NCI-H128 (cell line): ENCODE data around the gene CNOT6.

ENCODE experiments used
- DNase-seq: peaks from one replicate; lab custom pipeline; 2025; ENCODE audit not compliant: unreplicated experiment; lab: John Stamatoyannopoulos, UW

Gene CNOT6

DNA sequence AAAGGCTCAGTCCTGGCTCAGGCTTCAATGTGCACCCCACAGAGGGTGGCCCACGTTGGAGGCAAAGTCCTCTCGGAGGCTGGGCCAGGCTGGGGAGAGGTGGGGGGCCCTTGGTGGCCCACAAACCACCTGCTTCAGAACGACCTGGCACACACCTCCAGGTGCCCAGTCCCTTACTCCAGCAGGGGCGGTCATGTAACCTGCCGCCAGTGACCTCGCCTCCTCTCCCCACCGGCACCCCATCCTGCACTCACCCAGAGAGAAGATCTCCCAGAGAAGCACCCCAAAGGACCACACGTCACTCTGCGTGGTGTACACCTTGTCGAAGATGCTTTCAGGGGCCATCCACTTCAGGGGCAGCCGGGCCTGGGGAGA is 119.6 kb downstream of the CNOT6 start:
- DNase-seq = no peak

DNA sequence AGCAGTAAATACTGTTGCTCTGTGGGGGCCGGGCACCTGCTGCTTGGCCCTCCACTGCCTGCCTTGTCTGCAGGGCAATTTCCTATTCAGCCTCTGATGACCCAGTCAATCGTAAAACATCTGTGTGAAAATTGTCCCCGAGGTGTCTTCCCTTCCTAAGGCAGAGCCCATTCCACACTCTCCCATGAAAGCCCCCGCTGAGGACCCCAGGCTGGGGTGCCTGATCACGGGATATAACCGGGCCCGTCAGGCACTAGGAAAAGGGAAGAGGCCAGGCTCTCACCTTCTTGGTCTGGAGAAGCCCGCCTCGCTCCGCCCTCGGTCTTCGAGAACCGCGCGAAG is 124.3 kb downstream of the CNOT6 start:
- DNase-seq = no peak

DNA sequence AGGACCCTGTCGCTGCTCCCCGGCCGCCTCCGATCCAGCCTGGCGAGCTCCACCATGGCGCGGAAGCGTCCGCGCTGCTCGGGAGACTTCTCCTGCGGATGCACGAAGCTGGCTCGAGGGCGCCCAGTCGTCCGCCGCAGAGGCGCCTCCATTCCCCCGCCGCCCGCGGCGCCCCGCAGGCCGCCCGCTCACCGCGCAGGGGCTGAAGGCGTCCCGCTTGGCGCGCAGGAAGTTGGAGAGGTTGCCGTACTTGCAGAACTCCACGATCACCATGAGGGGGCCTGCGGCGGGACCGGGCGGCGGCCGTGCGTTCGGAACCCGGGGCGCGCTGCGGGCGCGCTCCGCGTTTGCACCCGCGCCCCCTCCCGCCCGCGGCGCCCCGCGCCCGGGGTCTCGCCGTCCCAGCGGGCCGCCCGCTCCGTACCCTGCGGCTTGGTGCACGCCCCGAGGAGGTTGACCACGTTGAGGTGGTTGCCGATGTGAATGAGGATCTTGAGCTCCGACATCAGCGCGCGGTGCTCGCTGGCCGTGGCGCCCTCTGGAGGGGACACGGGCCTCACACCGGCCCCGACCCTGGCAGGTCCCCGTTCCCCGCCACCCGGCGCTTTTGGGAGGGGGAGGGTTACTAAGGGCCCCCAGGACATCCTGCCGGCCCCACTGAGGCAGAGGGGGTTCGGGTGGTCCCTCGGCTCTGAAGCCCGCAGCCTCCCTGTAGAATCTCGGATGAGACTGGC is 124.8 kb downstream of the CNOT6 start:
- DNase-seq = no peak

DNA sequence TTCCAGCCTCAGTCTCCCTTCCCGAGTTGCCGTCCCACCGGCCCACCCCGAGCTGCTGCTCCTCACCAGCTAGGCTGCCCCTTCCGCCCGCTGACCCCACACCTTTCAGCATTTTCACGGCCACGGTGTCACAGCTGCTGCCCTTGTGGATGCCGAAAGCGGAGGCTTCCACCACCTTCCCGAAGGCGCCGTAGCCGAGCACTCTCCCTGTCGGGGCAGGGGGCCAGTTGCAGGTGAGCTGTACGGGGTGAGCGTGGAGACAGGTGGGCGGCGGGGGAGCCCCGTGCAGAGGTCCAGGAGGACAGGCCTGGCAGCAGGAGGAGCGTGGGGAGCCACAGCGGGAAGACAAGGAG is 125.4 kb downstream of the CNOT6 start:
- DNase-seq = no peak

DNA sequence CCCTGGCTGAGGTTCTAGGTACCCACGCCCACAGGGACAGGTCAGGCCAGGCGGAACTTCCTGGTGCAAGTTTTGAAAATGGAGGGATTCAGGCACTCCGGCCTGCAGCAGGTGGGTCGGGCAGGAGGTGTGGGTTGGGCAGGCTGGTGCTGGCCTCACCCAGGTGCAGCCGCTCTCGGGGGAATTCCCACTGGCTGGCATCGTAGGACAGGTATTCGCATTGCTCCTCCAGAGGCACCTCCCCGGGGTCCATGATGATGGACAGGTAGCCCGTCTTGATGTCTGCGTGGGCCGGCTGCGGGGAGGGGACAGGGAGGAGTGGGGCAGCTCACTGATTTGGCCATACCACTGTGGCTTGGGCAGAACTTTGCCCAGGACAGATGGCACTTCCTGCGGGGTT is 125.8 kb downstream of the CNOT6 start:
- no peak for DNase-seq

DNA sequence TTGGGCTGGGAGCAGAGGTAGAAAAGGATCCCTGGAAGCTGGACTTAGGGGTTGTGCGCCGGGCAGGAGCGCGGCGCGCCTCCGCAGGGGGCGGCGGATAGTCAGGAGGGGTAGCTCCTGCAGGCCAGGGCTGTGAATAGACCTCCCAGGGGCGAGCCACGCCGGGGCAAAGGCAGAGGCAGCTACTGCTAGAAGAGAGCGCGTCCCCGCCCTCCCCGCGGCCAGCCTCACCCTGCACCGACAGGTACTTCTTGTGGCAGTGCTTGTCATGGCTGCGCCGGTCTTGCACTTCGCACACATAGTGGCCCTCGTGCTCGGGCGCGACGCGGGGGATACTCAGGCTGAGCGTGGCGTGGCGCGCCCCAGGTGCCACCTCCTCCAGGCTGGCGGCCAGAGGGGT is 127.1 kb downstream of the CNOT6 start:
- no peak for DNase-seq

DNA sequence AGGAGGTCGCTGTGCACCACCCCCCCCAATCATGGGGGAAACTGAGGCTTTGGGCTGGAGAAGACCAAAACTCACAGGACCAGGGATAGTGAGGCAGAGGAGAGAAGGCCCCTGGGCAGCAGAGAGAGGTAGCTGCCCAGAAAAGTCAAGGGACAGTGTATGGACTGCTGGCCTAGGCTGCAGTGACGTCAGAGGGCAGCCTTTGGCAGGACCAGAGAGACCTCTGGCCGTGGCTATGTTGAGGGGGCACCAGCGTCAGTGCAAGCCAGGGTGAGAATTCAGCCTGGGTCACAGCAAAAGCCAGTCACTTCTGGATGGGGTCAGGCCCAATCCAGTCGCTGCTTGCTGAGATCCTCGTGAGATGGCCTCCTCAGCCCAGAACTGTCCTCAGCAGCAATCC is 128.7 kb downstream of the CNOT6 start:
- no peak for DNase-seq

DNA sequence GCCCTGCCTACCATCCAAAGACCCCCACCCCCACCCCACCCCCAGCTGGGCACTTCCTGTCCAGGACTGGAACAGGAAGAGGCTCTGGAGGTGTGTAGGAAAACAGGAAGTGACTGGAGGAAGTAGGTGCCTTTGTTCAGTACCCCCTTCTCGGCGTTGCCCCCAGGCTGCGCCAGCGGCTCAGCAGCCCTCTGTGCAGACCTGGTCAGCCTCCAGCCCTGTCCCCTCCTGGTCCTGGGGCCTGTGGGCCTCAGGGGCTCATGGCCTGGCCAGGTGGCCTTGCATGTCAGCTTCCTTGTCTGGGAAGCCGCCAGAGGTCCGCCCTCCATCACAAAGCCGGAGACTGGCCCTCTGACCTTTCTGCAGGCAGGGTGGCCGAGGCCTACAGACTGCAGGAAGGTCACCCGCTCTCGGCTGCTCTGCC is 129.2 kb downstream of the CNOT6 start:
- no peak for DNase-seq

DNA sequence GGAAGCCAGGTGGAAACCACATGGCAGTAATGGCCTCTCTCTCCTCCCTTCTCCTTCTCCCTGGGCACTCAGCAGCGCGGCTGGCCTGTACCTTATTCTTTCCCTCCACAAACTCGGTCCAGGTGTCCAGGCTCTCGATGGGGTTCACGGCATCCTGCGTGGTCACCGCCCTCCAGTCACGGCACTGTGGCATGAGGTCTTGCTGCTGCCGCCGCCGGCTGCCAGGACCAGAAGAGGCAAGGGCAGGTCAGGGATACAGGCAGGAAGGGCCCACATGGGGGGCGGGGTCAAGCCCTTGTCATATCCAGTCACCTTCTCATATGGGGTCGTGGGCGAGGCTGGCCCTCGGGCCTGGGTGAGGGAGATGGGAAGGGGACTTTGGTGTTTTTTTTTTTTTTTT is 129.7 kb downstream of the CNOT6 start:
- DNase-seq = no peak

DNA sequence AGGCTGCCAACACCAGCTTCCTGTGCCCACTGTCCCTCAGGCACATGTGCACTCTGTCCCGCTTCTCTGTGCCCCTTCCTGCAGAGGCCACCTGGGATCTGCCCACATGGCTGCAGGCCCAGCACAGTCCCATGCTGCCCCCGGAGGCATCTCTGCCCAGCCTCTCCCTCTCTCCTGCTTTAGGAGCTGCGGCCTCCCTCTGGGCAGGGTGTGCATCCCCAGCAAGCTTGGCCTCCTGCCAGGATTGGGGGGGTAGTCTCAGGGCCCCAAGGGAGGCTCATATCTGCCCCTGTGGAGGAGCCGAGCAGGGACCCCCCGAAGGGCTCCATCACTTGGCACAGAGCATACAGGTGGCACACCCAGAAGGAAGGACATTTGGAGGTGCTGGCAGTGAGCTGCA is 130.4 kb downstream of the CNOT6 start:
- DNase-seq = no peak

DNA sequence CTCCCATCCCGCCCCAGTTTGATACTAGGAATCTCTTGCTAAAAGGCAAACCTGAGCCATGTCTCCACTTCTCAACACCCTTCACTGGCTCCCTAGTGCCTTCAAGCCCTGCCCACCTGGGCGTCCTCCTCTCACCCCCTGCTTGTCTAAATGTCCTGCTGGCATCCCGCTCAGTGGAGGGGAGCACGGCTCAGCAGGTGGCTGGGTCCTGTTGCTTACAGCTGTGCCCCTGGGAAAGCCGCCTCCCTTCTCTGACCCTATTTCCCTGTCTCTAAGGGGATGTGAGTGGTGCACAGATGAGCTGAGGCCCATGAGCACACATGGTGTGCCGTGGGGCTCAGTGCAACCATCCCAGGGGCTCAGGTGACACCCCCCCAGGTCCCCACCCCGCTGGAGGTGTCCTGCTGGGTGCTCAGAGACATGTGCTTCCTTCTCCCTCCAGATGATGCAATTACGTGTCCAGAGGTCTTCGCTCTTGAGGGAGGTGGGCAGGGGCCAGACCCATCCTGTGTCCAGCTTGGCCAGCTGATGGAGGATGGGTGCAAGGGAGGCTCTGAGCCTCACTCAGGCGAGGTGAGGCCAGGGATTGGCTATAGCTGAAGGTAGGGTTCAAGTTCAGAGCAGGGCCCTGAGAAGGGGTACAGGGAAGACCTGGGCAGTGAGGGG is 131.1 kb downstream of the CNOT6 start:
- no peak for DNase-seq

DNA sequence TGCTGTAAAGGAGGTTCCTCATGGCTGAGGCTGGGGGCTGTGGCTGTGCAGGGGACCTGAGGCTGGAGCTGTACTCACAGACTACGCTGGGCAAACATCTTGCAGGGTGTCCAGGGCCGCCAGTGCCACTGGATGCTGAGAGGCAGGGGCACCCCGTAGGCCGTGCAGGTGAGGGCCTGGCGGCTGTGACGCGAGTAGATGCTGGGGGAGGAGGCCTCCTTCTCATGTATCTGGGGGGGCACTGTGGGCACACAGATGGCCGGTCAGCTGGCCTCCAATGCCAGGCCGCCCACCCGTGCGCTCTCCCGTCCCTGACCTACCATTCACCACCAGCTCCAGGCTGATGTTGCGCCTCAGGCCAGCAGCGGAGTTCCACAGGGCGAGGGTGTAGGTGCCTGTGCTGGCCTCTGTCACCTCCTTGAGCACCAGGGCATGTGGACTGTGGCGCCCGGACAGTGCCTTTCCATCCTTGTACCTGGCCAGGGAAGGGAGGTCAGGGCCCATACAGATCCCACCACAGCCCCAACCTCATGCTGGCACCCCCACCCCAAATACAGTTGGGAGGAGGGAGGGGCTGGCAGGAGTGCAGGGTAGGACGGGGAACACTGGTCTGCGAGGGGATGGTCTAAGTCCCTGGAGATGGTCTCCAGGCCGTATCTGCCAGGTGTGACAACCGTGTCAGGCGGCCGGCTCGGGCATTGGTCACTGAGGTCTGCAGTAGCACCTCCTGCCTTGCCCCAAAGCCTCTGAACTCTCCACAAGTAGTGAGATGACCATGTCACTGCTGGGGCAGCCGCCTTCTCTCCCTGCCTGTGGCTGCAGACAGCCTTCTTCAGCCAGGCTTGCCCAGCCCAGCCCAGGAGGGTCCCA is 131.8 kb downstream of the CNOT6 start:
- DNase-seq = no peak

DNA sequence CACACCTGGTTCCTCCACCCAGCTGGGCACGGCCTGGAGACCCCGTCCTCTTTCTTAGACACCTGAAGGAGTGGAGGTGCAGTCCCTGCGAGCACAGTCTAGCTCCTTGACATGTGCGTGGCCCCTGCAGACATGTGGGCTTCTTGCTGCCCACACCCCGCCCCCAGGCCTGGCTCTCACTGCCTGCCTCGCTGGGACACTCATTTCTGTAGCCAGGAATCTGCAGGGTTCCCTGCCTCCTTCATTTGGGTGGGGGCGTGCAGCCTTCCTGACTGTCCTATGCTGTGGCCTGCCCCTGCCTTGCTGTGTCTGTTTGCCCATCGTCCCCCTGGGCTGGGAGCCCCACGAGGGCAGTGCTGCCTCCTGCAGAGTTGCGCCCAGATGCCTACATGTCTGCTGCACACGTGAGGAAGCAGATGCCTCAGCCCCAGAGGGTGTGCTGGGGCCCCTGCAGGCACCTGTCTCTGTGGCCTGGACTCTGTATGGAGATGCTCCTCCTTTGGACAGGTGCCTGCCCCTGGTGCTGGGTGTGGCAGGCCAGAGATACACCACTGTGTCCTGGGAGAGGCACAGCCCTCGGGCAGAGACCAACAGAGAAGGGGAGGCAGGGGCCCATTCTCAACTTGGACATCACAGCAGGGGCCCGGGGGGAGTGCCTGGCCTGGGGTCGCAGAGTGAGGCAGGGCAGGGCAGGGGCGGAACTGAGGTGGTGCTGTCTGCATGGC is 132.6 kb downstream of the CNOT6 start:
- DNase-seq = no peak

DNA sequence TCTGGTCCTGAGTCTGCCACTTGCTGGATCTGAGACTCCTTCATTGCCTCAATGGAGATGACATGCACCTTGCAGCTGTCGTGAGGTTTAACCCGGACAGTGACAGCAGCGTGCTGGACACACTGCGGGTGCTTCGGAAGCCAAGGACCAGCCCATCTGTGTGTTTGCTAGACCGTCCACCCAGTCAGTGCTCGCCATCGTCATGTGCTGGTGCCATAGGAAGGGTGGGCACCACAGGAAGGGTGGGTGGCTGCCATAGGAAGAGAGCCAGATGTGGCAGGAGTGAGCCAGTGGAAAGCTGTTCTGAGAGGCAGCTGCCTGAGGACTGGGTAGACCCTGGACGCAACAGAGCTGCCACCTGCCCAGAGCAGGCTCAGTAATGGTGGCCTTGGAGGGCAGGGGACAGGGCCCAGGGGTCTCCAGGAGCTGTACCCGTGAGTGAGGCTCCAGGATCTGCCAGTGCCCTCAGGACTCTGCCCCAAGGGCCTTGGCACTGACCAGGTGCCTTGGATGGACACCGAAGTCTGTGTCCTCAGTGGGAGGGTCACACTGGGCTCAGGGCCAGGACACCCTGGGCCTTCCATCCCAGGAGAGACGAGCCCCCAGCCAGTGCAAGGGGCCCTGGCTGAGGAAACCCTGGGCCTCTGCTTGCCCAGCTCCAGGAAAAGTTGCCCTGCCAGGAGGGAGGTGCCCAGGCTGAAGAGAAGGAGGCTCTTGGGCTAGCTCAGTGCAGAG is 133.4 kb downstream of the CNOT6 start:
- DNase-seq = no peak
